Fibroblast of lung (primary cell): ENCODE data around the gene SHPK. TPM values are rescaled to one million over a fixed set of nuclear protein-coding genes. Genes with fewer than 3 reads are reported as not detected.

Experiments
- DNase-seq, 2 donors: peaks; one replicate each; pipeline versions ENCODE4 v3.0.0 to v3.0.0-alpha.2; 2010; ENCODE audit warnings: low read depth in 2 of 2
- H2AFZ ChIP-seq: 2 replicates; pipeline ENCODE4 v1.5.1; 2012; ENCODE audit warnings: low read length, control low read depth, inconsistent platforms
- H3K27ac ChIP-seq: 2 replicates; pipeline ENCODE4 v1.5.1; 2011; ENCODE audit warnings: low read length, control low read depth; ENCODE audit not compliant: insufficient read depth
- H3K27me3 ChIP-seq: 2 replicates; pipeline ENCODE4 v1.5.1; 2011; ENCODE audit warnings: mild to moderate bottlenecking, low read length; ENCODE audit not compliant: control insufficient read depth, insufficient read depth
- H3K36me3 ChIP-seq: 2 replicates; pipeline ENCODE4 v1.5.1; 2011; ENCODE audit warnings: low read length; ENCODE audit not compliant: control insufficient read depth, insufficient read depth
- H3K4me1 ChIP-seq: 2 replicates; pipeline ENCODE4 v1.5.1; 2011; ENCODE audit warnings: low read length; ENCODE audit not compliant: control insufficient read depth, insufficient read depth; ENCODE audit errors: extremely low read depth
- H3K4me2 ChIP-seq: 2 replicates; pipeline ENCODE4 v1.5.1; 2011; ENCODE audit warnings: low read length, control low read depth; ENCODE audit not compliant: insufficient read depth; ENCODE audit errors: extremely low read depth
- H3K4me3 ChIP-seq, 4 experiments: fragments of 200-600 bp in 1 of 4; sonication (generic) in 1 of 4; replicated peaks in 1 of 4; 2 replicates each; pipeline ENCODE4 v1.5.1; 2011 to 2016; ENCODE audit warnings: low read length in 4 of 4, low read depth in 3 of 4, mild to moderate bottlenecking in 3 of 4, control low read depth in 2 of 4, inconsistent platforms in 1 of 4, mixed read lengths in 1 of 4; ENCODE audit not compliant: insufficient read depth in 1 of 4; ENCODE audit errors: control extremely low read depth in 1 of 4
- H3K79me2 ChIP-seq: 2 replicates; pipeline ENCODE4 v1.5.1; 2012; ENCODE audit warnings: mild to moderate bottlenecking, low read length, inconsistent platforms; ENCODE audit not compliant: control insufficient read depth, insufficient read depth
- H3K9ac ChIP-seq: 2 replicates; pipeline ENCODE4 v1.5.1; 2011; ENCODE audit warnings: mild to moderate bottlenecking, low read length, control low read depth; ENCODE audit not compliant: insufficient read depth
- H3K9me3 ChIP-seq: 2 replicates; pipeline ENCODE4 v1.5.1; 2012; ENCODE audit warnings: low read depth, low read length; ENCODE audit not compliant: control insufficient read depth, insufficient read depth
- H4K20me1 ChIP-seq: 2 replicates; pipeline ENCODE4 v1.5.1; 2011; ENCODE audit warnings: low read length; ENCODE audit not compliant: control insufficient read depth, insufficient read depth; ENCODE audit errors: extremely low read depth
- CTCF ChIP-seq, 2 donors: IDR thresholded peaks in 1 of 2; conservative IDR thresholded peaks in 1 of 2; 1 replicate in 1 of 2; 2 replicates in 1 of 2; pipeline ENCODE4 v1.5.1; 2011 to 2012; ENCODE audit warnings: low read length in 2 of 2, control low read depth in 1 of 2, inconsistent platforms in 1 of 2, low read depth in 1 of 2, mild to moderate bottlenecking in 1 of 2
- EZH2 ChIP-seq: IDR thresholded peaks from 2 replicates; pipeline ENCODE4 v1.5.1; 2012; ENCODE audit warnings: low read length, control low read depth, mild to moderate bottlenecking; ENCODE audit errors: missing control alignments
- polyA plus RNA-seq, 2 donors: library from polyadenylated mRNA; depleted of rRNA in 1 of 2; stranded (reverse) in 1 of 2; unstranded in 1 of 2; fragments of >200 nt; gene quantifications; 2 replicates each; pipeline ENCODE4 v1.2.1, GENCODE V29; 2011 to 2012; ENCODE audit warnings: missing spikeins in 1 of 2
- total RNA-seq: library from RNA; depleted of rRNA; stranded (reverse); fragments of >200 nt; gene quantifications from 2 replicates; pipeline ENCODE4 v1.2.1, GENCODE V29; 2014

SHPK gene
- total and polyA plus RNA-seq, 2 donors (not counting 1 experiment from before 2014, with no cell fraction given): 7.2 to 8.9 TPM

GRCh38 chr17:3575511-3575910 is 60.5 kb downstream of the SHPK start:
- no peaks in the 10 kb centered on the region for H3K4me1 ChIP-seq
- H3K36me3 ChIP-seq: peaks cover 2% of the 10 kb centered on the region
- no peak overlapping the region for H3K4me2 ChIP-seq
- H3K27ac ChIP-seq: no peak overlapping the region
- H3K79me2 ChIP-seq: no peaks in the 10 kb centered on the region
- no peak overlapping the region for H2AFZ ChIP-seq
- H3K9me3 ChIP-seq: no peaks in the 10 kb centered on the region
- H4K20me1 ChIP-seq: no peaks in the 10 kb centered on the region
- peak; percentile 41 to 48 for DNase-seq
- H3K27me3 ChIP-seq: no peaks in the 10 kb centered on the region
- TF ChIP-seq CTCF (conservative IDR thresholded peaks at IDR 0.05 in 1 of 2, IDR thresholded peaks at IDR 0.05 in 1 of 2; ENCODE audit: low read depth in 1 of 2, low read length in 2 of 2) (no peak), EZH2 (no peak)
- H3K9ac ChIP-seq: no peak overlapping the region
- H3K4me3 ChIP-seq: no peak overlapping the region

GRCh38 chr17:3574231-3574630 is 61.8 kb downstream of the SHPK start:
- Histone ChIP-seq H4K20me1 (no peaks in the 10 kb centered on the region), H3K79me2 (no peaks in the 10 kb centered on the region)
- TF ChIP-seq EZH2: no peak
- TF ChIP-seq CTCF (conservative IDR thresholded peaks at IDR 0.05 in 1 of 2, IDR thresholded peaks at IDR 0.05 in 1 of 2; ENCODE audit: low read depth in 1 of 2, low read length in 2 of 2): no peak

GRCh38 chr17:3573246-3574100 is 62.6 kb downstream of the SHPK start:
- no peaks in the 10 kb centered on the region for H3K27me3 ChIP-seq
- TF ChIP-seq CTCF (conservative IDR thresholded peaks at IDR 0.05 in 1 of 2, IDR thresholded peaks at IDR 0.05 in 1 of 2; ENCODE audit: low read depth in 1 of 2, low read length in 2 of 2) (no peak), EZH2 (no peak)

More at GRCh38 chr17:3574231-3574630, 61.8 kb downstream of the SHPK start:
- Histone ChIP-seq H3K27ac (no peak overlapping the region), H3K36me3 (no peaks in the 10 kb centered on the region), H3K27me3 (no peaks in the 10 kb centered on the region), H3K4me1 (no peaks in the 10 kb centered on the region), H3K9me3 (no peaks in the 10 kb centered on the region), H3K4me3 (no peak overlapping the region), H3K4me2 (no peak overlapping the region), H2AFZ (no peak overlapping the region), H3K9ac (no peak overlapping the region)
- no peak for DNase-seq

More at GRCh38 chr17:3573246-3574100, 62.6 kb downstream of the SHPK start:
- Histone ChIP-seq H2AFZ (no peak overlapping the region), H4K20me1 (no peaks in the 10 kb centered on the region), H3K27ac (no peak overlapping the region), H3K4me2 (no peak overlapping the region), H3K79me2 (no peaks in the 10 kb centered on the region), H3K9ac (no peak overlapping the region), H3K9me3 (no peaks in the 10 kb centered on the region), H3K4me1 (no peaks in the 10 kb centered on the region), H3K4me3 (no peak overlapping the region), H3K36me3 (no peaks in the 10 kb centered on the region)
- DNase-seq: no peak
